M059J (cell line): ENCODE data around the gene NUDT17. TPM values are rescaled to one million over a fixed set of nuclear protein-coding genes. Genes with fewer than 3 reads are reported as not detected.
A peak's percentile ranks its signal among the peaks of the same experiment; 100 is the strongest.

Experiments used
- DNase-seq: peaks from one replicate; pipeline ENCODE4 v3.0.0-alpha.2; 2012; ENCODE audit warnings: low read depth
- total RNA-seq: library from RNA; depleted of rRNA; stranded (reverse); fragments of >200 nt; shearing (Covaris generic); gene quantifications from 2 replicates; pipeline ENCODE4 v1.2.3, GENCODE V29; 2014

Gene NUDT17
- total RNA-seq, 1 experiment from 2014 or later, result 3.1 TPM

DNA sequence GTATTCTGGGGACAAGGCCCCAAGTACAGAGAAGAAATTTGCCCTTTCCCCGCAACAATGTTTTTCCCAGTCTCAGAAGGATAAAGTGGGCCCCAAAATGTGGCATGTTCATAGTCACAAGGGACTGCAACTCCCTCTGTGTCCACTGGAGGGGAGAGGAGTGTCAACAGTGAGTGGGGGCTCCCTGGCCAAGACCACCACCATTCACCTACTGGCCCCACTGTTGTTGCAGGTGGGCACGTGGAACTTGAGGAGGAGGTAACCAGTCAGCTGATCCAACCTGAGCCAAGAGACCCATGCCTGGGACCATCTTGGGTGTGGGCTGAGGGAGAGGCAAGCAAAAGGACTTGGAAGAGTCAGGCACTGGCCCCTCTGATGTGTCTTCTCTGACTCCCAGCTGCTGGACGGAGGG is 777 bp downstream of the NUDT17 start:
- DNase-seq, result peak; percentile 49

- DNase-seq, result no peak
Measured at GRCh38 chr1:145847827-145848226, 2.4 kb downstream of the NUDT17 start.

DNA sequence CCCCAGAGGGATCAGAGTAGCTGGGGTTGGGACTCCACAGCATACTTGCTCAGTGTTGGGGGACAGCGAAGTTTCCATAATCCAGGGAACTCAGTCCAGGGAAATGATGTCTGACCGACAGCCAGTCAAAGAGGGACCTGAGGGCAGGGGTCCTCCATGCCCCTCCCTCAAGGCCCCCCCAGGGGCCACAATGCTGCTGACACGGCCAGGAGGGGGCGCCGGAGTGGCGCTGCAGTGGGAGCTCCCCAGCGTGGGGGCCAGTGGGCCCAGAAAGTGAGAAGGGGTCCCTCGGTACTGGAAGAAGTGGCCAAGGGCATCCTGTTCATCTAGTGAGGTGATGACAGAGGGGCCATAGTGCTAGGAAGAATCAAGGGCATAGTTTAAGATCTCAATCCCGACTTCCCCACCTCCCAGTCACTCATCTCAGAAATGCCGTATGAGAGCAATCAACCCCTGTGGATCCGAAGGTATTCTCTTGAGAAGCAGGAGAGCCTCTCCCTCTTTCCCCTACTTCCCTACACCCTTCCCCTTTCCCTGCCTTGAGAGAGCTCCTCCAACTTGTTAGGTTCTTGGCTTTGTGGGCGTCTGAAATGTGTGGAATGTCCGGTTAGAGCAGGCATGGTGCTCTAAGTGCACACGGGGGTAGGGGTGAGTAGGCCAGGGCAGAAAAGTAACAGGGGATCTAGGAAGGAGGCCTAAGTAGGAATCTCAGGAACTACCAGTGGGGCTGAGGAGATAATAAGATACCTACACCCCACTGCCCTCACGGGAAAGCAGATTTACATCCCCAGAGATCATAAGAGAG is 4.1 kb downstream of the NUDT17 start:
- peak; percentile 91 for DNase-seq

DNA sequence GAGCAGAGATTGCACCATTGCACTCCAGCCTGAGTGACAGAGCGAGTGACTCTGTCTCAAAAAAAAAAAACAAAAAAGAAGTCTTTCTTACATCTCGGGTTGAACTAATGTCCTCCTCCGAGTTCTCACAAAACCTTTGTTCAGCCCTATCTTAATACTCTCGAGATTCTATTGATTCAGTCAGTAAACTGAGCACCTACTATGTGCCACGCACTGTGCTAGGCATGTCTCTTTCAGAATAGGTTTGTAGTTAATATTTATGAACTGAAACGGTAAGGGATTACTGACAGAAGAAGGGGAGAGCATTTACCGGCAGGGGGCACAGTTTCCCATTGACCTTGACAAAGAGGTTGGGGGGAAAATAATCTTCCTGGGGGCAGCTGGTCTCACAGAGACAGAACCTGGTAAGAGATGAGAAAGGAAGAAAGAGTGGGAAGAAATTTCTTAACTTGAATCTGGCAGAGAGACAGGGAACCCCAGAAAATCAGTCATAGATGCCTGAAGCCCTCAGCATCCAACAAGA is 10.1 kb downstream of the NUDT17 start:
- no peak for DNase-seq

GRCh38 chr1:145857170-145857569 is 11.7 kb downstream of the NUDT17 start:
- no peak for DNase-seq

DNA sequence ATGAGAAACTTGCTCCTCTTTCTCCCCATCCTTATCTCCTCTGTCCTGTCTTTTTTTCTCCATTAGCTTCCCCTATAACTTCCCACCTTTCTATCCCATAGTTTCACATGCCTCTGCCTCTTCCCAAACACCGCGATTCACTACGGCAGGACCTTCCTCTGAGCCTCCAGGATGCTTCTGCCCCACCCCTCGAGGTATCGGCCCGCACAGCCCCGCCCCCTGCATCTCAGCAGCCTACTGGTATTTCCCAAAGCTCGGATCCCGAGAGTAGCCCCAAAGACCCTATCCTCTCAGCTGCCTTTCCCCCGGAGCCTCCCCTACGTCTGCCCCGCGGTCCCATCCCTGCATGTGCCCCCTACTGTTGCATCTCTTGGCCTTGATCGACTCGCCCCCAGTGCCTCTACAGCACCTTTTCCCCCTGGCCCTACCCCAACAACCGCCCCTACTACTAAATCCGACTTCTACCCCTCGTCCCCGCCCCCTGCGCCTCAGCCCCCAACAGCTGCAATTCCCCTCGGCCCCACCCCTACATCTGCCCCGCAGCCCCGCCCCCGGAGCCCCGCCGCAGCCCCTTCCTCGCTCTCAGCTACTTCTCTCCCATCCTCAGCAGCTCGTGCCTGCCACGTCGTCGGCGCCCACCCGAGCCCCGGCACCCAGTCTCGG is 12.9 kb downstream of the NUDT17 start:
- DNase-seq, result peak; percentile 44

DNA sequence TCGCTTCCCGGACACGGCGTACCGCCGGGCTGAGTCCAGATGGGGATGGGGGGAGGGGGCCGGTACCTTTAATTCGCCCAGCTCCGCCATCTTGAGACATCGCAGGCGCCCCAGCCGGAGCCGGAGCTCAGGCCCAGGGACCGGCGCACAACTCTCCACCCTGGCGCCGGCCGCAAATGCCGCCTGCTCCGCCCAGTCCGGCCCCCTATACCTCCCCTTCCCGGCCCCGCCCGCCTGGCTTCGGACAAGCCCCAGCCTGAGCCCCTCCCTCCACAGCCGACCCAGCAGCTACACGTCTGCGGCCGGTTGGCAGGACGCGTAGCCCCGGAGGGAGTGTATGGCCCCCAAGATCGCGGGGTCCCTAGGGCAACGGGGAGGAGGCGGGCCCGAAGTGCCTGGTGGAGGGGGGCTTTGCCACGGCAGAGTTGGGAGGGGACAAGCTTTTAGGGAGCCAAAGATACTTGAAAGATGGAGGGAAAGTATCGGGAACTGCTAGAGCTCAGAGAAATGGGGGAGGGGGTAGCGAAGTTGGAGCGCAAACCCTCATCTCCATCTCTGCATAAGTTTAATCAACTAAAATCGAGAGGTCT is 13.6 kb downstream of the NUDT17 start, which contains the start of gene PIAS3:
PIAS3 (minus strand) TSS at position 181 of the 590 bp plus-strand sequence; CDS start at position 90, 91 bp downstream.
- DNase-seq, result peak; percentile 92

DNA sequence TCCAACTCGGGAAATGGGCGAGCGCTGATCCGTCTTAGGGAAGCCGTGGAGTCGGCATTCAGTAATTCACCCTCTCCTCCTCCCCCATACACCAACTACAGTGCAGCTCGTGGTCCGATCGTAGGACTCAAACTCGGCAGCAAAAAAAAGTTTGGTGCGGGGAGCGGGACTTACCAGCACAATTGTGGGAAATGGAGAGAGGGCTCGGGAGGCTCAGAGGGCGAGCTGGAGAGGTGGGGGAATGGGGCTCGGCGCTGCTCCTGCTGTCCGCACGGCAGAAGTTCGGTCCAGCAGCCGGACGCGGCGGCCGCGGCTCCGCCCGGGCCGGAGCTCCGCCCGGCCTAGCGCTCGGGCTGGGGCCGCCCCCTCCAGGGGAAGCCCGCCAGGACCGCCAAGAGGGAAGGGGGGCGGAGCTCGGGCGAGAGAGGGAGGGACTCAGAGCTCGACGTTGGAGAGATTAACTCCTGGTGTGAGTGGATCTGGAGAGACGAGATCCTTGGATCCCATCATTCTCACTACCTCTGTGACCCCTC is 14.1 kb downstream of the NUDT17 start:
- DNase-seq, result peak; percentile 88

- DNase-seq, result no peak
Measured at GRCh38 chr1:145863282-145864018, 18.0 kb downstream of the NUDT17 start.

DNA sequence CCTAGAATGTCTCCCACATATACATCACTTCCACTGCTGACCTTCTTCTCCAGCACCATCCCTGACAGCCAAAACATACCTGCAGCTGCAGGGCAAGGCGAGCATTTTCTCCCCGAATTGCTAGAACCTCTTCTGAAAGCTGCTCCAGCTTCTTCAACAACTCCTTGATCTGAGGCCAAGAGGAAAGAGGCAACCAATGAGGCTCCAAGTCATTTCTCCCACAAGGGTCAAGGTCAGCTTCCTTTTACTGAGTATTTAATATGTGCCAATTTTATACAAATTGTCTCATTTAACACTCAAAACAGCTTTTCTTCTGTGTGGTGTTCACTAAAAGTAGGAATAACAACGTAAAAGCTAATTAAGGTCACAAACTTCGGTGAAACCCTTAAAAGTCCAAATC is 22.8 kb downstream of the NUDT17 start:
- no peak for DNase-seq

DNA sequence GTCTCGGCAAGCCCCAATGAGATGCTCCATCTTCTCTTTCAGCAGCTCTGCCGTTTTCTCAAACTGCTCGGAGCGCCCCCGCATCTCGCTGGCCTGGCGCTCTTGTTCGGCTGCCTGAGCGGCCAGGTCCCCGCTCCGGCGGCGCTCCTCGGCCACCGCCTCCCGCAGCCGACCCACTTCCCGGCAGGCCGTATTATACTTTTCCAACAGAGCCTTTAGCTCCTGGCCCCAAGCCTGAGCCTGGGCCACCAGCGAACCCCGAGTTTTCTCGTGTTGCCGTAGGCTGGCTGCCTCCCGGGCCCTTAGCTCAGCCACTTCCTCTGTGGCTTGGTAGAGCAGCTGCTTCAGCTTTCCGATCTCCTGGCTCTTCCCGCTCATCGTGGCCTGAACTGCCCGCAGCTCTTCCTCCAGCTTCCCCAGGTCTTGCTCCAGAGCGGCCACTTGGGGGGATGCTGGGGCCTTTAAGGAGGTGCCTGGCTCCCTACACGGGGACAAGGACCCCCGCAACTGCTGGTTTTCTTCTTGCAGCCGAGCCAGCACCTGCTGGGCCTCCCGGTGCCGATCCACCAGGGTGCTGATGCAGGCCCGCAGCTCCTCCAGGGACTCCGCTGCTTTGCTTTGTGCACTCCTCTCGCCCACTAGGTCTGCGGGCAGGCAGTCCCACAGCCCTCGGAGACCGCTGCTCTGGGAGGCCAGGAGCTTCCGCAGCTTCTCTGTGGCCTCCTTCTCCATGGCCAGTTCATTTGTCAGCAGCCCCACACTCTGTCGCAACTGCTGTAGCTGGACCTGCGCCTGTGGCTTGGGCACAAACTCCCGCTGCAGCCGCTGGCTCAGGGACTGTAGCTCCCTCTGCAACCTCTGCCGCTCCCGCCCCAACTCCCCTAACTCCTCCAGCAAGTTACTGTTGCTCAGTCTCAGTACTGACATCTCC is 26.8 kb downstream of the NUDT17 start:
- peak; percentile 46 for DNase-seq

DNA sequence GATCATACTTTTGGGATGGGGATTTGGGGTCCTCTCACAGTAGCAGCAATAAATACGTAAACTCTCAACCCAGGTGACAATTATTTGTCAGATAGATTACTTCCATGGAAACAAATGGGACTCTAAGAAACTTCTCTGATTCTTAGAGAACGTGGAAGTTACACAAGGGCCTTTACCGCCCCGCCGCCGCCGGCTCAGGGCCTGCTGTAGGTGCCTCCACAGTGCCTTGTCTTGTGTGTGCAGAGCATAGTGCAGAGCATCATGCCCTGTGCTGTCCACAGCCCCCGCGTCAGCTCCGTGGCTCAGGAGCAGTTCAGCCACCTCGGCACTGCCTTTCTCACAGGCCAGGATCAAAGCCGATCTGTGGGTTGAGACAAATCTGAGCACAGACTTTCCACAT is 29.2 kb downstream of the NUDT17 start:
- DNase-seq, result no peak

DNA sequence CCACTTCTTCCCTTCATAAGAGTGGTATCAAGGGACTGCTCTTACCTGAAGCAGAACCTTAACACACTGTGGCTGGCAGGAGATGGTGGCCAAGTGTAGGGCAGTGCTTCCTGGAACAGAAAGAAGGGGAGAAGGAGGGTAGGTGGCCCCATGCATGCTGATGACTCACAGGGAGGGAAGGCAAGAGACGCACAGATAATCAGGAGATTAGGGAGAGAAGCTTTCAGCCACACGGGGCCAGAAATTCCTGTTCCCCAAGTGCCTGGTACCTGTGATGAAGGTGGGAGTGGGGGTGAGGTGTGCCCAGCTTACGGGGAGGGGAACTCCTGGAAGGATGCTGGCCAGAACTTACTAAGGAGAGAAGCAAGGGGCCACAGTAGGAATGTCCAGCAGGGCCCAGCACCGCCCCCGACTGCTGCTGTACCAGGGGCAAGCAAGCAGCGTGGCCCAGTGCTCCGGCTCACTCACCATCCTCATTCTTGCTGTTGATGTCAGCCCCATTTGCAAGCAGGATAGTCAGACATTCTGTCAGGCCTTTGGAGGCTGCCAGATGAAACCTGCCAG is 32.6 kb downstream of the NUDT17 start:
- DNase-seq, result peak; percentile 22

DNA sequence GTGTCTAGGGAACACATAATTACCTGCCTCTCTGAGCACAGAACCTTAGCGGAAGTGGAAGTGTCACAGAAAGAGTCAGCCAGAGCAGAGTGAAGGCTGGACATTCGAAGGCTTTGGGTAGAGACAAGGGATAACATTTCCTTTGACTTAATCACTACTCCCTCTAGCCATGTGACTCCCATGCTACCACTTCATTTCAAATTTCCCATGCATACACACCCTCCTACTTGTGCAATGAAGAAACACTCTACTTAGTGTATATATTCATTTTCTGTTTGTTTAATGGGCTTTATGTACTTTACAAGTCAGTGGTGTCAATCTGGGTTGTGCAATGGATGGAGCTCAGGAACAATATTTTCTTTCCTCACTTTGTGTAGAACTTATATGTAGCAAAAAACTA is 33.3 kb downstream of the NUDT17 start:
- no peak for DNase-seq

GRCh38 chr1:145879775-145880174 is 34.3 kb downstream of the NUDT17 start:
- DNase-seq, result no peak

DNA sequence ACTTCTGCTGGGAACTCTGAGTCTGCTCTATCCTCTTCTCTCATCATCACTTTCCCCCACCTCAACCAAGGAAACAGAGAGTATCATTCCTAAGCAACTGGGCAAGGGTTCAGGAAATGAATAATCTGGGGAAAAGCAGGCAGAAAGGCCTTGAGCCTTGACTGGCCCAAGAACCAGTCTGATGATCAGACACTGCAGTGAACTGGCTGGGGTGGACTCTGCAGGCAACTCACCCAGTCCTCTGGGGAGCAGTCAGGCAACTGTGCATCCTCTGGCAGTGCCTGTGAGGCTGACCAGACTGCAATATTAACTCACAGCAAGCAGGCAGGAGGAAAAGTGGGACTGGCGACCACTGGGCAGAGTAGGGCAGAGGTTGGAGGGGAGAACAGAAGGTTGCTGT is 39.2 kb downstream of the NUDT17 start:
- DNase-seq, result peak; percentile 33

GRCh38 chr1:145885738-145886287 is 40.4 kb downstream of the NUDT17 start, which contains the start of gene ANKRD35:
TSS of gene ANKRD35 (minus strand) at chr1:145885866. CDS start at chr1:145885758, 108 bp downstream.
- peak; percentile 73 for DNase-seq

GRCh38 chr1:145886390-145886789 is 41.0 kb downstream of the NUDT17 start:
- DNase-seq, result no peak

GRCh38 chr1:145886816-145887215 is 41.4 kb downstream of the NUDT17 start:
- DNase-seq, result no peak

DNA sequence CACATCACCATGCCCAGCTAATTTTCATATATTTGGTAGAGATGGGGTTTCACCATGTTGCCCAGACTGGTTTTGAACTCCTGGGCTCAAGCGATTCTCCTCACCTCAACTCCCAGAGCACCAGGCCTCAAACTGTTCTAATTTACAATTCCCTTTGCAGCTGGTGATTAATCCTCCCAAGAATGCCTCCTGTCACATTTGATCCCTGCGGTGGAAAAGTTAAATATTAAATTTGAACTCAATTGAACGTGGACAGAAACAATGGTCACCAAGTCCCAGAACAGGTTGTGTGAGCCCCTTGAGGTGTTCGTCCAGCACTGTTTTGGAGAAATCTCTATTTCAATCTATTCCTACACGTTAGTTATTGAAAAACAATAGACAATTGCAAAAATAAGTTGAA is 42.2 kb downstream of the NUDT17 start:
- DNase-seq, result peak; percentile 43
